Prostate gland (tissue), 2 donors: ENCODE data around the gene FAM167B.

Source experiments
- CTCF ChIP-seq, 4 experiments: fragments of 200-600 bp in 2 of 4; fragments of 450-650 bp in 2 of 4; sonication (generic) in 2 of 4; IDR thresholded peaks; 1 replicate in 3 of 4; 2 replicates in 1 of 4; pipeline ENCODE4 v1.5.1; 2016 to 2019; ENCODE audit warnings: antibody characterized with exemption in 4 of 4, mild to moderate bottlenecking in 2 of 4, moderate library complexity in 2 of 4
- POLR2AphosphoS5 ChIP-seq: sonication (generic); formaldehyde crosslinking; IDR thresholded peaks from one replicate; pipeline ENCODE4 v1.6.1; 2017; ENCODE audit warnings: antibody characterized with exemption

- TF ChIP-seq CTCF (IDR thresholded peaks at IDR 0.05) (no peak), POLR2AphosphoS5 (peak; percentile 51)
Measured at GRCh38 chr1:32246888-32247273, at the start of gene FAM167B.
